ENCODE data around the gene KCNK2.

KCNK2 gene

GRCh38 chr1:215185067-215185620, 102.6 kb downstream of the KCNK2 start:
- H3K27ac ChIP-seq = no peak overlapping the region
- DNase-seq = no peak
- H3K4me1 ChIP-seq = no peaks in the 10 kb centered on the region
- H3K9me3 ChIP-seq = peaks cover 0 to 16% (median 0%) of the 10 kb centered on the region in 3 donors
- no peaks in the 10 kb centered on the region for H3K36me3 ChIP-seq
- no peaks in the 10 kb centered on the region for H3K27me3 ChIP-seq
- TF ChIP-seq, protein P1, sequence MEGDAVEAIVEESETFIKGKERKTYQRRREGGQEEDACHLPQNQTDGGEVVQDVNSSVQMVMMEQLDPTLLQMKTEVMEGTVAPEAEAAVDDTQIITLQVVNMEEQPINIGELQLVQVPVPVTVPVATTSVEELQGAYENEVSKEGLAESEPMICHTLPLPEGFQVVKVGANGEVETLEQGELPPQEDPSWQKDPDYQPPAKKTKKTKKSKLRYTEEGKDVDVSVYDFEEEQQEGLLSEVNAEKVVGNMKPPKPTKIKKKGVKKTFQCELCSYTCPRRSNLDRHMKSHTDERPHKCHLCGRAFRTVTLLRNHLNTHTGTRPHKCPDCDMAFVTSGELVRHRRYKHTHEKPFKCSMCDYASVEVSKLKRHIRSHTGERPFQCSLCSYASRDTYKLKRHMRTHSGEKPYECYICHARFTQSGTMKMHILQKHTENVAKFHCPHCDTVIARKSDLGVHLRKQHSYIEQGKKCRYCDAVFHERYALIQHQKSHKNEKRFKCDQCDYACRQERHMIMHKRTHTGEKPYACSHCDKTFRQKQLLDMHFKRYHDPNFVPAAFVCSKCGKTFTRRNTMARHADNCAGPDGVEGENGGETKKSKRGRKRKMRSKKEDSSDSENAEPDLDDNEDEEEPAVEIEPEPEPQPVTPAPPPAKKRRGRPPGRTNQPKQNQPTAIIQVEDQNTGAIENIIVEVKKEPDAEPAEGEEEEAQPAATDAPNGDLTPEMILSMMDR (IDR thresholded peaks at IDR 0.05) = no peak
- intact Hi-C loops (cut with DNase I; ENCODE audit: low total_unique reads) = no loop called here
- no peak overlapping the region for H3K4me3 ChIP-seq

GRCh38 chr1:215188302-215188950, 105.9 kb downstream of the KCNK2 start:
- no peak for DNase-seq
- no peaks in the 10 kb centered on the region for H3K36me3 ChIP-seq
- H3K4me3 ChIP-seq = no peak overlapping the region
- TF ChIP-seq, protein P1 (IDR thresholded peaks at IDR 0.05) = no peak
- intact Hi-C loops (cut with DNase I; ENCODE audit: low total_unique reads) = no loop called here
- H3K27me3 ChIP-seq = no peaks in the 10 kb centered on the region
- H3K4me1 ChIP-seq = no peaks in the 10 kb centered on the region
- no peaks in the 10 kb centered on the region for H3K9me3 ChIP-seq
- no peak overlapping the region for H3K27ac ChIP-seq

- H3K9me3 ChIP-seq = no peaks in the 10 kb centered on the region
- TF ChIP-seq, protein P1 (IDR thresholded peaks at IDR 0.05) = no peak
- intact Hi-C loops (cut with DNase I; ENCODE audit: low total_unique reads) = no loop called here
- DNase-seq = no peak
- H3K4me1 ChIP-seq = no peaks in the 10 kb centered on the region
- no peaks in the 10 kb centered on the region for H3K36me3 ChIP-seq
- H3K27ac ChIP-seq = no peak overlapping the region
- H3K27me3 ChIP-seq = no peaks in the 10 kb centered on the region
- H3K4me3 ChIP-seq = no peak overlapping the region
Observed at GRCh38 chr1:215192306-215192705, 109.8 kb downstream of the KCNK2 start.

- H3K27me3 ChIP-seq = no peaks in the 10 kb centered on the region
- no peak overlapping the region for H3K4me3 ChIP-seq
- no peak overlapping the region for H3K27ac ChIP-seq
- no peaks in the 10 kb centered on the region for H3K4me1 ChIP-seq
- no peaks in the 10 kb centered on the region for H3K36me3 ChIP-seq
- DNase-seq = no peak
- TF ChIP-seq, protein P1 (IDR thresholded peaks at IDR 0.05) = no peak
- no peaks in the 10 kb centered on the region for H3K9me3 ChIP-seq
- intact Hi-C loops (cut with DNase I; ENCODE audit: low total_unique reads) = no loop called here
Observed at GRCh38 chr1:215198021-215198420, 115.5 kb downstream of the KCNK2 start.

DNA sequence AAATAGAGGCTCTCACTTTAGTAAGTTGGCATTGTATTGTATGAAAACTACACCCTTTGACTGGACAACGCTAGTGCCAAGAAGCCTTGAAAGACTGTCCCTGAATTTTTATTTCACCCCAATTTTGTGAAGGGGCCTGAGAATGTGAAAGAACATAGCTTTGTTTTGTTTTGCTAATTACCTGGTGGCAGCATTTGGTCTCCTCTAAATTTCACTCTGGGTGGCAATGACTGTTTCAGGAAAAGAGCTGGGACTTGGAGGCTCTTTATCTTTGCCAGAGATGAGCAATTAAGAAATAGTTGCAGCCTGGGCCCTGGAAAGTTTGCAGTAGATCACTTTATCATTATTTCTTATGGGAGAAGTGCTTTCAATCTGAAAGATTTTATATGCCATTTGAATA, 117.6 kb downstream of the KCNK2 start:
- H3K27me3 ChIP-seq = no peaks in the 10 kb centered on the region
- no peaks in the 10 kb centered on the region for H3K9me3 ChIP-seq
- no peak for DNase-seq
- H3K4me3 ChIP-seq = no peak overlapping the region
- intact Hi-C loops (cut with DNase I; ENCODE audit: low total_unique reads) = no loop called here
- no peak overlapping the region for H3K27ac ChIP-seq
- TF ChIP-seq, protein P1 (IDR thresholded peaks at IDR 0.05) = no peak
- H3K4me1 ChIP-seq = no peaks in the 10 kb centered on the region
- no peaks in the 10 kb centered on the region for H3K36me3 ChIP-seq

Data from tibial artery (tissue), 4 donors.